Measurements from ENCODE around the gene HTR3A. TPM values are rescaled to one million over a fixed set of nuclear protein-coding genes. Genes with fewer than 3 reads are reported as not detected.

HTR3A gene
- total RNA-seq, 1 experiment from 2014 or later, result not detected

GRCh38 chr11:113960702-113961330, 14.1 kb upstream of the HTR3A start:
- no peaks in the 10 kb centered on the region for H3K36me3 Mint-ChIP-seq (ENCODE audit: insufficient read depth, unreplicated experiment)
- no peaks in the 10 kb centered on the region for H3K9me3 ChIP-seq
- no peaks in the 10 kb centered on the region for H3K9me3 Mint-ChIP-seq (ENCODE audit: unreplicated experiment)
- H3K4me3 ChIP-seq (ENCODE audit: low read depth, low read length), result no peak overlapping the region
- ChIA-PET CTCF (no interaction called here), POLR2A (no interaction called here)
- TF ChIP-seq CTCF (IDR thresholded peaks at IDR 0.05; ENCODE audit: insufficient read depth in 1 of 2, low read depth in 1 of 2, low read length in 1 of 2, severe bottlenecking in 1 of 2, unreplicated experiment in 1 of 2), result no peak
- no TSS peak for BruUV-seq (replicated peaks)
- H3K4me1 ChIP-seq, result no peaks in the 10 kb centered on the region
- no peak overlapping the region for H3K4me3 Mint-ChIP-seq (ENCODE audit: unreplicated experiment)
- H3K36me3 ChIP-seq (ENCODE audit: control insufficient read depth, insufficient read depth, low read length), result no peaks in the 10 kb centered on the region
- peaks cover 25% of the 10 kb centered on the region for H3K27me3 Mint-ChIP-seq (ENCODE audit: insufficient read depth, unreplicated experiment)
- intact Hi-C loops (cut with micrococcal nuclease; ENCODE audit: unreplicated experiment), result no loop called here
- no peak for DNase-seq
- no peak overlapping the region for H3K27ac Mint-ChIP-seq (ENCODE audit: unreplicated experiment)
- H3K27me3 ChIP-seq (replicated peaks; ENCODE audit: control insufficient read depth, insufficient read depth, low read length), result peaks cover 2% of the 10 kb centered on the region
- H3K4me1 Mint-ChIP-seq (ENCODE audit: low read depth, unreplicated experiment), result no peaks in the 10 kb centered on the region

- ChIA-PET POLR2A (no interaction called here), CTCF (no interaction called here)
- no peak overlapping the region for H3K27ac Mint-ChIP-seq (ENCODE audit: unreplicated experiment)
- BruUV-seq (replicated peaks), result no TSS peak
- no peaks in the 10 kb centered on the region for H3K36me3 Mint-ChIP-seq (ENCODE audit: insufficient read depth, unreplicated experiment)
- no peaks in the 10 kb centered on the region for H3K4me1 Mint-ChIP-seq (ENCODE audit: low read depth, unreplicated experiment)
- H3K9me3 Mint-ChIP-seq (ENCODE audit: unreplicated experiment), result no peaks in the 10 kb centered on the region
- DNase-seq, result no peak
- Histone ChIP-seq H3K9me3 (no peaks in the 10 kb centered on the region), H3K4me1 (no peaks in the 10 kb centered on the region), H3K4me3 (ENCODE audit: low read depth, low read length) (no peak overlapping the region), H3K27me3 (replicated peaks; ENCODE audit: control insufficient read depth, insufficient read depth, low read length) (0 out of 2 replicates have a peak, but pooled peaks cover 1% of the 10 kb centered on the region), H3K36me3 (ENCODE audit: control insufficient read depth, insufficient read depth, low read length) (no peaks in the 10 kb centered on the region)
- H3K4me3 Mint-ChIP-seq (ENCODE audit: unreplicated experiment), result no peak overlapping the region
- intact Hi-C loops (cut with micrococcal nuclease; ENCODE audit: unreplicated experiment), result no loop called here
- TF ChIP-seq CTCF (IDR thresholded peaks at IDR 0.05; ENCODE audit: insufficient read depth in 1 of 2, low read depth in 1 of 2, low read length in 1 of 2, severe bottlenecking in 1 of 2, unreplicated experiment in 1 of 2), result no peak
- peaks cover 26% of the 10 kb centered on the region for H3K27me3 Mint-ChIP-seq (ENCODE audit: insufficient read depth, unreplicated experiment)
These were observed 7.5 kb upstream of the HTR3A start for GRCh38 chr11:113967361-113967760.

- Histone ChIP-seq H3K4me3 (ENCODE audit: low read depth, low read length) (no peak overlapping the region), H3K27me3 (replicated peaks; ENCODE audit: control insufficient read depth, insufficient read depth, low read length) (0 out of 2 replicates have a peak, but pooled peaks cover 1% of the 10 kb centered on the region), H3K9me3 (no peaks in the 10 kb centered on the region), H3K4me1 (no peaks in the 10 kb centered on the region), H3K36me3 (ENCODE audit: control insufficient read depth, insufficient read depth, low read length) (no peaks in the 10 kb centered on the region)
- Mint-ChIP-seq H3K4me3 (ENCODE audit: unreplicated experiment) (no peak overlapping the region), H3K4me1 (ENCODE audit: low read depth, unreplicated experiment) (no peaks in the 10 kb centered on the region), H3K27me3 (ENCODE audit: insufficient read depth, unreplicated experiment) (peaks cover 17% of the 10 kb centered on the region), H3K36me3 (ENCODE audit: insufficient read depth, unreplicated experiment) (no peaks in the 10 kb centered on the region), H3K27ac (ENCODE audit: unreplicated experiment) (no peak overlapping the region), H3K9me3 (ENCODE audit: unreplicated experiment) (no peaks in the 10 kb centered on the region)
- no TSS peak for BruUV-seq (replicated peaks)
- ChIA-PET CTCF (interaction anchor here (1.1 kb wide), 1 partner anchor 290 kb away, joined by 3 read pairs; no protein-coding TSS in a partner anchor), POLR2A (no interaction called here)
- no peak for DNase-seq
- intact Hi-C loops (cut with micrococcal nuclease; ENCODE audit: unreplicated experiment), result no loop called here
- TF ChIP-seq CTCF (IDR thresholded peaks at IDR 0.05; ENCODE audit: insufficient read depth in 1 of 2, low read depth in 1 of 2, low read length in 1 of 2, severe bottlenecking in 1 of 2, unreplicated experiment in 1 of 2), result no peak
These were observed 3.3 kb upstream of the HTR3A start for GRCh38 chr11:113971506-113972195.

Measured in Caco-2 (cell line).